SH-SY5Y (cell line): ENCODE data around the gene PADI4.

Experiments used
- GATA2 ChIP-seq: IDR thresholded peaks from 2 replicates; pipeline ENCODE4 v1.6.1; 2011; ENCODE audit warnings: mild to moderate bottlenecking, low read depth, low read length
- GATA3 ChIP-seq: IDR thresholded peaks from 2 replicates; pipeline ENCODE4 v1.6.1; 2011; ENCODE audit warnings: low read depth, mild to moderate bottlenecking, low read length, moderate library complexity

The PADI4 gene

DNA sequence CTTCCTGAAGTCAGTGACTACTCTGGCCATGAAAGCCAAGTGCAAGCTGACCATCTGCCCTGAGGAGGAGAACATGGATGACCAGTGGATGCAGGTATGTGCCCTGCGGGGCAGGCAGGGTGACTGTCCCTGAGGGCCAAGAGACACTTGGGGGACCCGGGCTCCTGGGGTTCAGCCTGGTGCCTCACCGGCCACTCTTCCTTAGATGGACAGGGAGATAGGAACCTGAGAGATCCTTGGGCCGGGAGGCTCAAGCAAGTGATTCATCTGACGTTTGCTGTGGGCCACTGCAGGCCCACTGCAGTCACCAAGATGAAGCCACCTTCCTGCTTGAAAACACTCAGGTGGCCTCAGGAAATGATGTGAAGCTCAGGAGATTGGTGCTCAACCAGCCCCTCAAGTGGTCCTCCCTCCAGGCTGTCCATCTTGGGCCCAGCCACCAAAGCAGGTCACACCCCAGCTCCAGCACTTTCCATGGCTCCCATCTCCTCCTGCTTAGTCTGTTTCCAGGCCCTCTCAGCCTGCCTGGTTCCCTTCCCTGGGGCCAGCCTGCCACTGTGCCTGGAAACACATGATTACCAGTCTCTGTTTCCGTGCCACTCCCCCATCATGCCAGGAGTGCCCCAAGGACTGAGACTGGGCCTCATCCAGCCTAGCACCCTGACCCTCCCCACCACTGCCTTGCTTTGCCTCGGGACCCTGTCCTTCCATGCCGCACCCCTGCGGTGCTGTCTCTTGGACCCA is 38.2 kb downstream of the PADI4 start:
- TF ChIP-seq GATA3 (no peak), GATA2 (no peak)

DNA sequence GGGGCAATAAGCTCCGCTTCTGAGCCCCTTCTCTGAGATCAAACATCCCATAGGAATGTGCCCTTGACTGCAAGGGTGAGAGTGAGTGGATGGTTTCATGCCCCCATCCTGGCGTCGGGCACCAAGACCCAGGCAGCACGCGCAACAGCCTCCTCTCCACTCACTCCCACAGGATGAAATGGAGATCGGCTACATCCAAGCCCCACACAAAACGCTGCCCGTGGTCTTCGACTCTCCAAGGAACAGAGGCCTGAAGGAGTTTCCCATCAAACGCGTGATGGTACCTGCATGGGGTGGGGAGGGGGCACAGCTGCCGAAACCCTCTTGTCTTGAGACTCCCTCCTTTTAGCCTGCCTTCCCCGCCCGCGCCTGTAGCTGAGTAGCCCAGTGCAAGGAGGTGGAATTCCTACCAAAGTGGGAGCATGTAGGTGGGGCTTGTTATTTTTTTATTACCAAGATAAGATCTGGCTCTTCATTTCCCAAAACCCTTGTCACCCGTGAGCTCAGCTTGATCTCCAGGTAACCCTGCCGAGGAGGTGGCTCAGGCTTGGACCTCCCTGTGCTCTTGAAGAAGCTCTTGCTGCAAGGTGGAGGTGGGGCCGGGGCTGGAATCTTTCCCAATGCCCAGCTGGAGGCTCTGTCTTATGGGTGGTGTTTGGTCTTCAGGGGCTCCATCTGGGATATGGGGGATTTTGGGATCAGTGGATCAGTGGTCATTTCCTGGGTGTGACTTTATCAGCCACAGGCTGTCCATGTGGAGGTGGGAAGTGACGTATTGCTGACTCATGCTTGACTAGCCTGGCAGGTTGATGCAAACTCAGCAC is 40.0 kb downstream of the PADI4 start:
- TF ChIP-seq GATA2 (no peak), GATA3 (no peak)

DNA sequence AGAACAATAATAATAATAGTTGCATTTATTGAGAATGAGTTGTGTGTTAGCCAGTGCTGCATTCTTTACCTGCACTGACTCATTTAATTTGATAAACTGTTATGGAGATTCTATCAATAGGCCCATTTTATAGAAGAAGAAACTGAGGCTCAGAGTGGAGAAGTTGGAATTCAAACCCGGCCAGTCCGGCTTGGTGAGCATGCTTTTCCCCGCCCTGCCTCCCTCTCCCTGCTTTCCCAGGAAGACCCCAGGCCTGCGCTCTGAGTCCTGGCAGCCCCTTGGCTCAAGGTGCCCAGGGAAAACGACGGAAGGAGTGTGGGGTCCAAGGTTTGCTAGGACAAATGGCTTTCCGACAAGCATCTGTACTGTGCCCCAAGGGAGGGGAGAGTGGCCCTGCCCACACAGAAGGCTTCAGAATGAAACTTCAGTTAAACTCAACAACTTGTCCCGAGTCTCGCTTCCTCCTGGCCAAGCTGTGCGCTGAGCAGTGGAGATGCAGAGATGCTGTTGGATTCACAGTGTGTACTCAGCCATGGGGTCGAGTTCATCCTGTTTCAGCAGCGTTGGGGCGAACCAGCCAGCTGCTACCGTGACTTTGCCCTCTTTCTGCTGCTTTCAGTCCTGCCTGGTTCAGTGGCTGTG is 40.7 kb downstream of the PADI4 start:
- TF ChIP-seq GATA2 (no peak), GATA3 (no peak)

DNA sequence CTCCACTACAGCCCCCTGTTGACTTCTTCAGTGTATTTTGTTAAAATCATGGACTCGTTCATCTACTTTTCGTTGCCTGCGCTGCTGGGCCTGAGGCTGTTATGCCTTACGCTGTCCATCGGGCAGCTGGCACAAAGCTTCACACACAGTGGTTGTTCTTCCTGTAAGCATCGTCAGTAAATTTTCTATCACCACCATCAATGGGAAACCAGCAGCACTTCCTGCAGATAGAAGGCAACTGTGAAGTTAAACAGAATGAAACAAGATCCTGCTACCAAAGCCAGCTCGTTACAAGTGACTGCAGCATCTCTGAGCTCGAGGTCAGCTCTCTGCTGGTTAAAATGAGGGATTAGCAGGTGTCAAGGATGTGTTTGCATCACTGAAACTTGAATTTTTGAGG is 42.1 kb downstream of the PADI4 start:
- TF ChIP-seq GATA2 (no peak), GATA3 (no peak)

DNA sequence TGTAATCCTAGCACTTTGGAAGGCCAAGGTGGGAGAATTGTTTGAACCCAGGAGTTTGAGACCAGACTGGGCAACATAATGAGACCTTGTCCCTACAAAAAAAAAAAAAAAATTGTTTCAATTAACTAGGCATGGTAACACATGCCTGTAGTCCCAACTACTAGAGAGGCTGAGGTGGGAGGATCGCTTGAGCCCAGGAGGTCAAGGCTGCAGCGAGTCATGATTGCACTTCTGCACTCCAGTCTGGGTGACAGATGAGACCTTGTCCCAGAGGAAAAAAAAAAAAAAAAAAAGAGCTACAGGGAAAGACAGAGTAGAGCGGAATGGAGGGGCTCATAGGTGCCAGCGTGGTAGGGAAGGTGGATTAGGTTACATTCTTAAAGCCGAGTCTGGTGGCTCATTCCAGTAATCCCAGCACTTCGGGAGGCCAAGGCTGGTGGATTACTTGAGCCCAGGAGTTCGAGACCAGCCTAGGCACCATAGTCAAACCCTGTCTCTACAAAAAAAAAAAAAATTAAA is 43.0 kb downstream of the PADI4 start:
- TF ChIP-seq GATA2 = no peak

DNA sequence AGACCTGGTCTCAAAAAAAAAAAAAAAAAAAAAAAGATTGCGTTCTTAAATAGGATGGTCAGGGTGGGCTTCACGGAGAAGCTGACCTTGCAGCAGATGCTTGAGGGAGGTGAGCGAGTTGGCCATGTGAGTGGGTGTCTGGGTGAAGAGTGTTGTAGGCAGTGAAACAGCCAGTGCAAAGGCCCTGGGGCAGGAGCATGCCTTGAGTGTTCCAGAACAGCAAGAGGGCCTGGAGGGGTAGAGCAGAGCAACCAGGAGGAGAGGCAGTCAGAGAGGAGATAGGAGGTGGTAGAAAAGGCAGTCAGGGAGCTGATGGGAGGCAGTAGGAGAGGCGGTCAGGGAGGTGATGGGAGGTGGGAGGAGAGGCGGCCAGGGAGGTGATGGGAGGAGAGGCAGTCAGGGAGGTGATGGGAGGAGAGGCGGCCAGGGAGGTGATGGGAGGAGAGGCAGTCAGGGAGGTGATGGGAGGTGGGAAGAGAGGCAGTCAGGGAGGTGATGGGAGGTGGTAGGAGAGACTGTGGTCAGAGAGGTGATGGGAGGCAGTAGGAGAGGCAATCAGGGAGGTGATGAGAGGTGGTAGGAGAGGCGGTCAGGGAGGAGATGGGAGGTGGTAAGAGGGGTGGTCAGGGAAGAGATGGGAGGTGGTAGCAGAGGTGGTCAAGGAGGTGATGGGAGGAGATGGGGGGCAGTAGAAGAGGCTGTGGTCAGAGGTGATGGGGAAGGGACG is 43.8 kb downstream of the PADI4 start:
- TF ChIP-seq GATA2 (no peak), GATA3 (no peak)

DNA sequence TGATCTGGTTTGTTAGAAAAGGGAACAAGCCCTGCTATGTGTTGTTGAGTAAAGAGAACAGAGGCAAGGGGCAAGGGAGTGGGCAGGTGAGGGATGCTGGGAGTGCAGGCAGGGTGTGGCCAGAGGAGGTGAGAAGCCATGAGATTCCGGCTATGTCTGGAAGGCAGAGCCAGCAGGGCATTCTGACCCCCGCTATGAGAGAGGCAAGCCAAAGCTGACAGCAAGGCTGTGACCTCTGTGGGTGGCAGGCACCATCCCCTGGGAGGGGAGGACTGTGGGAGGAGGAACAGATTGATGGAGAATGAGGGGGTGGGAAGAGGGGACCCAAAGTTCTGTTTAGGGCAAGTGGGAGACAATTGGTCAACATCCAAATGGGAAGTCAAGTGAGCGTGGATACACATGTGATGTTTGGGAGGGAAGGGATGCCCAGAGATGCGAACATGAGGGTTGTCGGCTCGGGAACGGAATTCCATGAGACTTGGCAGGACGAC is 44.5 kb downstream of the PADI4 start:
- no peak for TF ChIP-seq GATA2
- no peak for TF ChIP-seq GATA3

DNA sequence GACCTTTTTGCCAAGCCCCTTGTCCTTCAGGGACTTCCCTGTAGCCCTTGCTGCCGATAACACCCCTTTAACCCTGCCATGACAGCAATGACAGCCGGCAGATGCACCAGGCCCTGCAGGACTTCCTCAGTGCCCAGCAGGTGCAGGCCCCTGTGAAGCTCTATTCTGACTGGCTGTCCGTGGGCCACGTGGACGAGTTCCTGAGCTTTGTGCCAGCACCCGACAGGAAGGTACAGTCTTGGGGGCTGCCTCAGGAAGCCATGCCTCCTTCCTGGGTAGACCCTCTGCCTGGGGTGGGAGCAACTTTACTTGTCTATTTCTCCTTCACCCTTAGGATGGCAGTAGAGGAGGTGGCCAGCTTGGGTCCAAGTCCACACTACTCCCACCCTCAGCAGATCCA is 47.9 kb downstream of the PADI4 start:
- TF ChIP-seq GATA3 (no peak), GATA2 (no peak)

DNA sequence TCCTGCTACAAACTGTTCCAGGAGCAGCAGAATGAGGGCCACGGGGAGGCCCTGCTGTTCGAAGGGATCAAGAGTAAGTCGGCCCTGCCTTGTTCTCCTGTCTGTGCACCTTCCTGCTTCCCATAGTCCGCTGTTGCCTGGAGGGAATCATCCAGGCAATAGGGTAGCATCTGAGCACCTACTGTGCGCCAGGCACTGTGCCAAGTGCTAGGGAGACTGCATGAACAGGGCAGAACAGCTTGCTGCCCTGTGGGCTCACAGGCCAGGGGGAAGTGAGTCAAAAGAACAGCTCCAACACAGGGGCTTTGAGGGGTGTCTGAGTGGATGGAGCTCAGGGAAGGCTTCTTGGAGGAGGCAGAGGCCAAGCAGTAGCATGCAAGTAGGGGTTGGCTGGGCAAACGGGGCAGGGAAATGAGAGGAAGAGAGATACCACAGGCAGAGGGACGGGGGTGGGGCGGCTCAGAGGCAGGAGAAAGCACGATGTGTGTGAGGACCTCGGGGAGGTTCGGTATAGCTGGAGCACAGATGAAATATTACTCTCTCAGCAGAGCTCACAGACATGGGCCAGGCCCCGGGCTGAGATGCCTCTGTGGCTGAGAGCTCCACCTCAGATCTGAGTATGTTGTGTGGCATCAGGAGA is 48.5 kb downstream of the PADI4 start:
- no peak for TF ChIP-seq GATA3
- TF ChIP-seq GATA2 = no peak

DNA sequence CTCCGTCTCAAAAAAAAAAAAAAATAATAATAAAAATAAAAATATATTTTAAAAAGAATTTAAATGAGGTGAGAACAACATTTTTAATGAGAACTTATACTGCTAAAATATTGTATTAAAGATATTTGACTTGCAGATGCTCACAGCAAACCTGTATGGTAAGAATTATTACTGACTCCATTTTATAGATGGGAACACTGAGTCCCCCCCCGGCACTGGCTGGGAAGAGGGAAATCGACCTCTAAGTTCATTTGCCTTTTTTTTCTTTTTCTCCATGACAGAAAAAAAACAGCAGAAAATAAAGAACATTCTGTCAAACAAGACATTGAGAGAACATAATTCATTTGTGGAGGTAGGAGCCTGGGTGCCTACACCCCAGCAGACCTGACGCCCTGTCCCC is 50.6 kb downstream of the PADI4 start:
- TF ChIP-seq GATA3 = no peak
- no peak for TF ChIP-seq GATA2

DNA sequence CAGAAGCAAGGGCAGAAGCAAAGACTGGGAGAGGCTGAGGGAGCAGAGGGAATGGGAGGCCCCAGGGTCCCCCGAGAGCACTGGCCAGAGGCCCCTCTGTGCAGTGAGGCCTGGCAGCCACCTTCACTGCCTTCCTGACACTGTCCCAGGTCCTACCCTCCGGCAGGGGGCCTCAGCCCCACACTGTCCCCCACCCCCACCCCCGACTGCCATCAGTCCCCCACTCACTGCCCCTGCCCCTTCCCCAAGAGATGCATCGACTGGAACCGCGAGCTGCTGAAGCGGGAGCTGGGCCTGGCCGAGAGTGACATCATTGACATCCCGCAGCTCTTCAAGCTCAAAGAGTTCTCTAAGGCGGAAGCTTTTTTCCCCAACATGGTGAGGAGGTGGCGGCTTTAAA is 51.0 kb downstream of the PADI4 start:
- TF ChIP-seq GATA3 = no peak
- no peak for TF ChIP-seq GATA2

DNA sequence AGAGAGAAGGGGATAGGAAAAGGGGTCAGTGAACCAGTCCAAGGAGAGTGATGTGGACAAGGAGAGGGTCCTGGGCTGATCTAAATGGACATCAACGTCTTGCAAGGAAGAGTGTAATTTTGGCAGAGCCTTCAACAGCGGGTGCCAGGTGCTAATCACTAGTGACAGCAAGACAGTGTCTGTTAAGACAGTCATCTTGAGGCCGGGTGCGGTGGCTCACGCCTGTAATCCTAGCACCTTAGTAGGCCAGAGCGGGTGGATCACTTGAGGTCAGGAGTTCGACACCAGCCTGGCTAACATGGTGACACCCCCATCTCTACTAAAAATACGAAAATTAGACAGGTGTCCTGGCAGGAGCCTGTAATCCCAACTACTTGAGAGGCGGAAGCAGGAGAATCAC is 51.8 kb downstream of the PADI4 start:
- TF ChIP-seq GATA3 = no peak
- TF ChIP-seq GATA2 = no peak

DNA sequence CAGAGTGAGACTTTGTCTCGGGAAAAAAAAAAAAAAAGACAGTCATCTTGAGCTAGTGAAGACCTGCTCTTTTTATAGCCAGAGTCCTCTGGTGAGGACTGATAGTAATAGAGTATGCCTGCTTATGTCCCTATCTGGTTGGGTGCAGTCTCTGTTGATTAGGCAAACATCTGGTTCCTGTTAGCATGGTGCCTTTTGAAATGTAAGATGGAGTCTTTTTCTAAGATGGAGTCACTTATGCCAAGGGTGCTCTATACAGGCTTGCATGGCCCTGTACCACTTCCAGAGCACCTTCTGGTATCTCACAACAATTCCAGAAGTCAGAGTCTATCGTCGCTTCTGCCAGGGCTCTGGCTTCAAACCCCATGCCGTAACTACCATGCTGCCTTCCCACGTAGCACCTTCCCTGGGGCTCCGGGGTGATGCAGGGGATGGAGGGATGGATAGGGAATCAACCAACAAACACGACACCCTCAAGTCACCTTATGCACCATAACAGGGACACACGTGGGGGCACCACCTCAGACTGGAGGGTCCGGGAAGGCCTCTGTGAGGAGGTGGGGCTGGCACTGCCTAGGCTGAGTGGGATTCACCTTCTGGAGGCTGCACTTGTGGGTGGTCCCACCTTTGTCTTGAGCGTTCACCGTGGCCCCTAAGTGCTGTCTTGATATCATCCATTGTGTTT is 52.4 kb downstream of the PADI4 start:
- TF ChIP-seq GATA3 (no peak), GATA2 (no peak)
